ENCODE results near the gene XYLT1.

- no peak for TF ChIP-seq POLR2A (IDR thresholded peaks at IDR 0.05)
- TF ChIP-seq CTCF (IDR thresholded peaks at IDR 0.05) = no peak
These were observed 199.1 kb downstream of the XYLT1 start for GRCh38 chr16:17271687-17272086.

Data from esophagus squamous epithelium (tissue), 4 donors.